Measurements from ENCODE around the gene MED12L.

MED12L gene

GRCh38 chr3:151091685-151092345 is 6.4 kb downstream of the MED12L start:
- Histone ChIP-seq H3F3A (ENCODE audit: insufficient read depth, low read length) (peaks cover 4% of the 10 kb centered on the region; the same call in 1 of the 2 replicates), H3K79me2 (ENCODE audit: low read length) (no peaks in the 10 kb centered on the region), H3K9me3 (replicated peaks; ENCODE audit: insufficient read depth, low read length) (no peaks in the 10 kb centered on the region), H3K4me1 (ENCODE audit: low read length) (no peaks in the 10 kb centered on the region; the same call in 1 of the 2 replicates), H3K4me3 (ENCODE audit: low read length) (no peak overlapping the region), H3K4me2 (ENCODE audit: low read depth, low read length) (no peak overlapping the region), H3K27me3 (replicated peaks; ENCODE audit: insufficient read depth, low read length) (no peaks in the 10 kb centered on the region), H3K27ac (ENCODE audit: low read length) (no peak overlapping the region), H4K20me1 (ENCODE audit: insufficient read depth, low read length) (no peaks in the 10 kb centered on the region), H3K9ac (ENCODE audit: low read length) (no peak overlapping the region), H3K36me3 (replicated peaks; ENCODE audit: insufficient read depth, low read length) (no peaks in the 10 kb centered on the region), H2AFZ (ENCODE audit: low read length) (no peak overlapping the region), H3K9me2 (replicated peaks; ENCODE audit: insufficient read depth, low read length) (no peaks in the 10 kb centered on the region)
- DNase-seq: no peak
- no peak for TF ChIP-seq EZH2phosphoT487 (IDR thresholded peaks at IDR 0.05; ENCODE audit: low read length)
- TF ChIP-seq EZH2 (optimal IDR thresholded peaks at IDR 0.05; ENCODE audit: low read depth, low read length): no peak
- TF ChIP-seq, protein P1, sequence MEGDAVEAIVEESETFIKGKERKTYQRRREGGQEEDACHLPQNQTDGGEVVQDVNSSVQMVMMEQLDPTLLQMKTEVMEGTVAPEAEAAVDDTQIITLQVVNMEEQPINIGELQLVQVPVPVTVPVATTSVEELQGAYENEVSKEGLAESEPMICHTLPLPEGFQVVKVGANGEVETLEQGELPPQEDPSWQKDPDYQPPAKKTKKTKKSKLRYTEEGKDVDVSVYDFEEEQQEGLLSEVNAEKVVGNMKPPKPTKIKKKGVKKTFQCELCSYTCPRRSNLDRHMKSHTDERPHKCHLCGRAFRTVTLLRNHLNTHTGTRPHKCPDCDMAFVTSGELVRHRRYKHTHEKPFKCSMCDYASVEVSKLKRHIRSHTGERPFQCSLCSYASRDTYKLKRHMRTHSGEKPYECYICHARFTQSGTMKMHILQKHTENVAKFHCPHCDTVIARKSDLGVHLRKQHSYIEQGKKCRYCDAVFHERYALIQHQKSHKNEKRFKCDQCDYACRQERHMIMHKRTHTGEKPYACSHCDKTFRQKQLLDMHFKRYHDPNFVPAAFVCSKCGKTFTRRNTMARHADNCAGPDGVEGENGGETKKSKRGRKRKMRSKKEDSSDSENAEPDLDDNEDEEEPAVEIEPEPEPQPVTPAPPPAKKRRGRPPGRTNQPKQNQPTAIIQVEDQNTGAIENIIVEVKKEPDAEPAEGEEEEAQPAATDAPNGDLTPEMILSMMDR (IDR thresholded peaks at IDR 0.05; ENCODE audit: low read length): no peak

- H3K9me2 ChIP-seq (replicated peaks; ENCODE audit: insufficient read depth, low read length): no peaks in the 10 kb centered on the region
- no peaks in the 10 kb centered on the region for H3F3A ChIP-seq (ENCODE audit: insufficient read depth, low read length)
- no peaks in the 10 kb centered on the region for H3K9me3 ChIP-seq (replicated peaks; ENCODE audit: insufficient read depth, low read length)
- no peak overlapping the region for H3K27ac ChIP-seq (ENCODE audit: low read length)
- H4K20me1 ChIP-seq (ENCODE audit: insufficient read depth, low read length): no peaks in the 10 kb centered on the region
- H3K27me3 ChIP-seq (replicated peaks; ENCODE audit: insufficient read depth, low read length): no peaks in the 10 kb centered on the region
- no peak for DNase-seq
- H3K4me3 ChIP-seq (ENCODE audit: low read length): no peak overlapping the region
- TF ChIP-seq, protein P1 (IDR thresholded peaks at IDR 0.05; ENCODE audit: low read length): no peak
- no peak for TF ChIP-seq EZH2 (optimal IDR thresholded peaks at IDR 0.05; ENCODE audit: low read depth, low read length)
- TF ChIP-seq EZH2phosphoT487 (IDR thresholded peaks at IDR 0.05; ENCODE audit: low read length): no peak
- no peaks in the 10 kb centered on the region for H3K4me1 ChIP-seq (ENCODE audit: low read length)
- H3K79me2 ChIP-seq (ENCODE audit: low read length): no peaks in the 10 kb centered on the region
- H3K36me3 ChIP-seq (replicated peaks; ENCODE audit: insufficient read depth, low read length): no peaks in the 10 kb centered on the region
- no peak overlapping the region for H3K4me2 ChIP-seq (ENCODE audit: low read depth, low read length)
- no peak overlapping the region for H3K9ac ChIP-seq (ENCODE audit: low read length)
- no peak overlapping the region for H2AFZ ChIP-seq (ENCODE audit: low read length)
These were observed 7.7 kb downstream of the MED12L start for GRCh38 chr3:151093148-151093547.

- no peak overlapping the region for H3K9ac ChIP-seq (ENCODE audit: low read length)
- H3K9me2 ChIP-seq (replicated peaks; ENCODE audit: insufficient read depth, low read length): no peaks in the 10 kb centered on the region
- H3K9me3 ChIP-seq (replicated peaks; ENCODE audit: insufficient read depth, low read length): no peaks in the 10 kb centered on the region
- TF ChIP-seq EZH2 (optimal IDR thresholded peaks at IDR 0.05; ENCODE audit: low read depth, low read length) (no peak), EZH2phosphoT487 (IDR thresholded peaks at IDR 0.05; ENCODE audit: low read length) (no peak)
- TF ChIP-seq, protein P1 (IDR thresholded peaks at IDR 0.05; ENCODE audit: low read length): no peak
- no peaks in the 10 kb centered on the region for H3K4me1 ChIP-seq (ENCODE audit: low read length)
- H3K36me3 ChIP-seq (replicated peaks; ENCODE audit: insufficient read depth, low read length): no peaks in the 10 kb centered on the region
- no peaks in the 10 kb centered on the region for H3K27me3 ChIP-seq (replicated peaks; ENCODE audit: insufficient read depth, low read length)
- H3K79me2 ChIP-seq (ENCODE audit: low read length): no peaks in the 10 kb centered on the region
- no peak overlapping the region for H2AFZ ChIP-seq (ENCODE audit: low read length)
- no peaks in the 10 kb centered on the region for H4K20me1 ChIP-seq (ENCODE audit: insufficient read depth, low read length)
- no peak for DNase-seq
- no peak overlapping the region for H3K27ac ChIP-seq (ENCODE audit: low read length)
- no peak overlapping the region for H3K4me2 ChIP-seq (ENCODE audit: low read depth, low read length)
- no peak overlapping the region for H3K4me3 ChIP-seq (ENCODE audit: low read length)
- H3F3A ChIP-seq (ENCODE audit: insufficient read depth, low read length): no peaks in the 10 kb centered on the region
These were observed 8.4 kb downstream of the MED12L start for GRCh38 chr3:151093905-151094304.
